Non-pigmented ciliary epithelial cell (primary cell): Measurements from ENCODE around the gene METAP2.
A peak's percentile ranks its signal among the peaks of the same experiment; 100 is the strongest.
"Not testable (repeated sequence)": the region's sequence is repeated elsewhere in the genome, so short reads cannot be mapped to it uniquely, and the experiment has no call there.

Experiments
- DNase-seq: peaks from one replicate; pipeline ENCODE4 v3.0.0-alpha.2; 2010; ENCODE audit warnings: low read depth

METAP2 gene

GRCh38 chr12:95473884-95474659 lies at the start of gene METAP2:
METAP2 (plus strand) TSS chr12:95474152; CDS start chr12:95474180, 28 bp downstream.
- DNase-seq, result peak; percentile 88

- no peak for DNase-seq
Observed at GRCh38 chr12:95424271-95424994, 49.5 kb upstream of the METAP2 start.

- DNase-seq, result no peak
Observed at GRCh38 chr12:95429172-95429510, 44.8 kb upstream of the METAP2 start.

GRCh38 chr12:95431120-95431519 lies 42.8 kb upstream of the METAP2 start:
- no peak for DNase-seq

- no peak for DNase-seq
Observed at GRCh38 chr12:95435355-95435754, 38.6 kb upstream of the METAP2 start.

- DNase-seq, result no peak
Observed at GRCh38 chr12:95437565-95437964, 36.4 kb upstream of the METAP2 start.

GRCh38 chr12:95439461-95440230 lies 34.3 kb upstream of the METAP2 start:
- DNase-seq, result no peak

GRCh38 chr12:95440401-95440800 lies 33.6 kb upstream of the METAP2 start:
- DNase-seq, result peak; percentile 19

GRCh38 chr12:95443459-95443858 lies 30.5 kb upstream of the METAP2 start:
- no peak for DNase-seq

- DNase-seq, result not testable (repeated sequence)
Observed at GRCh38 chr12:95445099-95445498, 28.9 kb upstream of the METAP2 start.

- no peak for DNase-seq
Observed at GRCh38 chr12:95445884-95446505, 28.0 kb upstream of the METAP2 start.

GRCh38 chr12:95446506-95446900 lies 27.4 kb upstream of the METAP2 start:
- DNase-seq, result no peak

GRCh38 chr12:95449656-95450055 lies 24.3 kb upstream of the METAP2 start:
- not testable (repeated sequence) for DNase-seq

- DNase-seq, result not testable (repeated sequence)
Observed at GRCh38 chr12:95452501-95452900, 21.5 kb upstream of the METAP2 start.

- DNase-seq, result not testable (repeated sequence)
Observed at GRCh38 chr12:95453881-95454280, 20.1 kb upstream of the METAP2 start.

GRCh38 chr12:95454780-95455215 lies 19.2 kb upstream of the METAP2 start:
- DNase-seq, result not testable (repeated sequence)

GRCh38 chr12:95457605-95458004 lies 16.3 kb upstream of the METAP2 start:
- DNase-seq, result not testable (repeated sequence)

- DNase-seq, result no peak
Observed at GRCh38 chr12:95458761-95459160, 15.2 kb upstream of the METAP2 start.

- DNase-seq, result no peak
Observed at GRCh38 chr12:95459310-95459709, 14.6 kb upstream of the METAP2 start.

GRCh38 chr12:95460105-95460504 lies 13.8 kb upstream of the METAP2 start:
- DNase-seq, result no peak

- no peak for DNase-seq
Observed at GRCh38 chr12:95460896-95461295, 13.1 kb upstream of the METAP2 start.

- no peak for DNase-seq
Observed at GRCh38 chr12:95462081-95462480, 11.9 kb upstream of the METAP2 start.
